ENCODE data around the gene TMEM245. TPM values are rescaled to one million over a fixed set of nuclear protein-coding genes. Genes with fewer than 3 reads are reported as not detected.

Gene TMEM245
- total RNA-seq, 1 donor from 2014 or later = 52.2 TPM

DNA sequence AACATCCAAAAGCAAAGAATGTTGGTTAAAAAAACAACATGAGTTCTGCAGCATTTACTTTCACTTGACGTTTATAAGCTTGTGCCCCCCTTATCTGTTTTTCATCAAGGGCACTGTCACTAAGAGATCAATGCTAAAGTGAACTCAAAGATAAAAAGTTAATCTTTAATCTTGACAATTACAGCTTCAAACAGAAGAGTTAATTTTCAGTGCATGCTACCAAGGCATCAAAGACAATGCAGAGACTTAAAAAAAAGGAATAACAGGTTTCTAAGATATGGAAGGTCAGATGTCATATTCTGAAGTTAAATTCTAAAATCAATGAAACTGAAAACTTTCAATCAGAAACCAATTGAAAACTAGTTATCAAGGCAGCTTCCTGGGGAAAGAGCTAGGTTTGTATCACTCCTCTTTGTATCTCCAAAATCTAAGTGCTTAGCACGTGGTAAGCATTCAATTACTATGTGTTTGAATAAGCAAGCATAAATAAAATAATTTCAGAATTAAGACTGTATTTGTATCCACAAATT lies 37.6 kb downstream of the TMEM245 start:
- Histone ChIP-seq H3K9ac (ENCODE audit: low read length) (no peak overlapping the region), H3K27me3 (ENCODE audit: insufficient read depth, low read length) (no peaks in the 10 kb centered on the region), H4K20me1 (ENCODE audit: insufficient read depth, low read length) (no peaks in the 10 kb centered on the region), H3K36me3 (ENCODE audit: insufficient read depth, low read length) (peaks cover 19% of the 10 kb centered on the region), H3K79me2 (ENCODE audit: insufficient read depth, low read length) (no peaks in the 10 kb centered on the region), H3K9me3 (ENCODE audit: insufficient read depth, low read depth, low read length) (no peaks in the 10 kb centered on the region), H3K4me2 (ENCODE audit: low read length) (no peak overlapping the region), H2AFZ (ENCODE audit: low read depth, low read length) (no peak overlapping the region), H3K4me1 (ENCODE audit: insufficient read depth, low read length) (no peaks in the 10 kb centered on the region), H3K27ac (ENCODE audit: low read depth, low read length) (no peak overlapping the region), H3K4me3 (ENCODE audit: insufficient read depth, low read depth, low read length) (no peak overlapping the region)
- Mint-ChIP-seq H3K36me3 (ENCODE audit: low read depth, unreplicated experiment) (peaks cover 8% of the 10 kb centered on the region), H3K27me3 (ENCODE audit: low read depth, unreplicated experiment) (no peaks in the 10 kb centered on the region), H3K4me3 (ENCODE audit: unreplicated experiment) (no peak overlapping the region), H3K4me1 (ENCODE audit: low read depth, unreplicated experiment) (peaks cover 9% of the 10 kb centered on the region), H3K9me3 (ENCODE audit: unreplicated experiment) (no peaks in the 10 kb centered on the region), H3K27ac (ENCODE audit: unreplicated experiment) (no peak overlapping the region)
- FAIRE-seq = no peak
- no peak for DNase-seq (ENCODE audit: low read depth)
- TF ChIP-seq EZH2 (IDR thresholded peaks at IDR 0.05; ENCODE audit: insufficient read depth, low read length) = no peak
- TF ChIP-seq, protein P1, sequence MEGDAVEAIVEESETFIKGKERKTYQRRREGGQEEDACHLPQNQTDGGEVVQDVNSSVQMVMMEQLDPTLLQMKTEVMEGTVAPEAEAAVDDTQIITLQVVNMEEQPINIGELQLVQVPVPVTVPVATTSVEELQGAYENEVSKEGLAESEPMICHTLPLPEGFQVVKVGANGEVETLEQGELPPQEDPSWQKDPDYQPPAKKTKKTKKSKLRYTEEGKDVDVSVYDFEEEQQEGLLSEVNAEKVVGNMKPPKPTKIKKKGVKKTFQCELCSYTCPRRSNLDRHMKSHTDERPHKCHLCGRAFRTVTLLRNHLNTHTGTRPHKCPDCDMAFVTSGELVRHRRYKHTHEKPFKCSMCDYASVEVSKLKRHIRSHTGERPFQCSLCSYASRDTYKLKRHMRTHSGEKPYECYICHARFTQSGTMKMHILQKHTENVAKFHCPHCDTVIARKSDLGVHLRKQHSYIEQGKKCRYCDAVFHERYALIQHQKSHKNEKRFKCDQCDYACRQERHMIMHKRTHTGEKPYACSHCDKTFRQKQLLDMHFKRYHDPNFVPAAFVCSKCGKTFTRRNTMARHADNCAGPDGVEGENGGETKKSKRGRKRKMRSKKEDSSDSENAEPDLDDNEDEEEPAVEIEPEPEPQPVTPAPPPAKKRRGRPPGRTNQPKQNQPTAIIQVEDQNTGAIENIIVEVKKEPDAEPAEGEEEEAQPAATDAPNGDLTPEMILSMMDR (IDR thresholded peaks at IDR 0.05; ENCODE audit: insufficient read depth, low read depth, low read length) = no peak

DNA sequence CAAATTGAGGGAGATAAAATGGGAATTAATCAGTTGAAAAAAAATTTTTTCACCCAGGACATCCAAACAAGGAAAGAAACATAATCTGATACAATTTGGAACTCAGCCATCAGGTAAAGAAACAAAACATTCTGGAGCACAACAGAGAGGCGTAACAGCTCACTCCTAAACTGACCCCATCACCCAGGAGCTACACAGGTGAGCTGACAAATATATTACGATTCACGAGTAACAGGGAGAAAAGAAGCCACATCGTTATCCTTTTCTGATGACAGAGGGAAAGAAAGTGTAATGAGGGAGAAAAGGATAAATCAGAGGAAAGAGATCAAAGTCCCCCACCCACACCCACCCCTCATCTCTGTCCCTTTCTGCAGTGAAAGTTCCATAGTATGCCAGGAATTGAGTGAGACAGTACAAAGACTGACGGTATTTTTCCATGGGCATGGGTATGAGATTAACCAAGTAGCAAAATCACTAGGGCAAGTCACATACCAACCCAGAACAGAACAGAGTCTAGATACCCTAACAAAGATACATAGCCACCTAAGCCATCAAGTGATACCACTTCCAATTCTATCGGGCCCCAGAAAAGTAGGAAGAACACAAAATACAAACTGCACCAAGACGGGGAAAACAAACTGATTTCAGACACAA lies 45.4 kb downstream of the TMEM245 start:
- TF ChIP-seq EZH2 (IDR thresholded peaks at IDR 0.05; ENCODE audit: insufficient read depth, low read length) = no peak
- TF ChIP-seq, protein P1 (IDR thresholded peaks at IDR 0.05; ENCODE audit: insufficient read depth, low read depth, low read length) = no peak
- peaks cover 32% of the 10 kb centered on the region for H3K36me3 ChIP-seq (ENCODE audit: insufficient read depth, low read length)

DNA sequence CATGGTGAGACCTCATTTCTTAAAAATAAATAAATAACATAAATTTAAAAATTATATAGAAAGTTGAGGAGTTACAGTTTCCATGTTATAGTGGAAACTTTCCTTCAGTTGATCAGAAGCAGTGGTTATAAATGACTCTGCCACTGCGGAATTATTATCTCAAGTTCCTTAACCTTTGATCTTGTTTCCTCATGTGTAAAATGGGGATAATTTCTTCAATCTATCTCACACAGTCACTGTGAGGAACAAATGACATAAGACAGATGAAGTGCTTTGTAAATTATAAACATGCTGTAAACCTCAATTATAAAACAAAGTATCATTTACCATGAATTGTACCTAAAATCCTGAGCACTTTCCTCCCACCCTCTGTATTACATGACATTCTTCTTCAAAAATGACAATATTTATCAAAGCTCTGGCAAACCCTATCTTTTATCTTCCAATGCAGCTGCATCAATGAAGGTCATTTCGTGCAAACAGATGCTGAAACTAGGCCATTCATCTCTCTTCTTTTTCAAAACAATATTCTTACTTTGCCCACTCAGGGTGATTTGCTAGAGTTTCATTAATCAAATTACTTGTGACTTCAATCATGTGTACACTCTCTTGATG lies 46.8 kb downstream of the TMEM245 start:
- Histone ChIP-seq H2AFZ (ENCODE audit: low read depth, low read length) (no peak overlapping the region), H3K4me1 (ENCODE audit: insufficient read depth, low read length) (no peaks in the 10 kb centered on the region), H3K79me2 (ENCODE audit: insufficient read depth, low read length) (no peaks in the 10 kb centered on the region), H3K36me3 (ENCODE audit: insufficient read depth, low read length) (peaks cover 29% of the 10 kb centered on the region), H3K27me3 (ENCODE audit: insufficient read depth, low read length) (no peaks in the 10 kb centered on the region), H3K9me3 (ENCODE audit: insufficient read depth, low read depth, low read length) (no peaks in the 10 kb centered on the region), H4K20me1 (ENCODE audit: insufficient read depth, low read length) (no peaks in the 10 kb centered on the region), H3K9ac (ENCODE audit: low read length) (no peak overlapping the region), H3K4me3 (ENCODE audit: insufficient read depth, low read depth, low read length) (no peak overlapping the region), H3K27ac (ENCODE audit: low read depth, low read length) (no peak overlapping the region), H3K4me2 (ENCODE audit: low read length) (no peak overlapping the region)
- Mint-ChIP-seq H3K27me3 (ENCODE audit: low read depth, unreplicated experiment) (no peaks in the 10 kb centered on the region), H3K27ac (ENCODE audit: unreplicated experiment) (no peak overlapping the region), H3K36me3 (ENCODE audit: low read depth, unreplicated experiment) (peaks cover 10% of the 10 kb centered on the region), H3K4me3 (ENCODE audit: unreplicated experiment) (no peak overlapping the region), H3K4me1 (ENCODE audit: low read depth, unreplicated experiment) (no peaks in the 10 kb centered on the region), H3K9me3 (ENCODE audit: unreplicated experiment) (no peaks in the 10 kb centered on the region)
- no peak for FAIRE-seq
- DNase-seq (ENCODE audit: low read depth) = no peak
- TF ChIP-seq EZH2 (IDR thresholded peaks at IDR 0.05; ENCODE audit: insufficient read depth, low read length) = no peak
- TF ChIP-seq, protein P1 (IDR thresholded peaks at IDR 0.05; ENCODE audit: insufficient read depth, low read depth, low read length) = no peak

More for the DNA sequence above, 45.4 kb downstream of the TMEM245 start:
- Mint-ChIP-seq H3K36me3 (ENCODE audit: low read depth, unreplicated experiment) (peaks cover 11% of the 10 kb centered on the region), H3K4me1 (ENCODE audit: low read depth, unreplicated experiment) (no peaks in the 10 kb centered on the region), H3K9me3 (ENCODE audit: unreplicated experiment) (no peaks in the 10 kb centered on the region), H3K4me3 (ENCODE audit: unreplicated experiment) (no peak overlapping the region), H3K27ac (ENCODE audit: unreplicated experiment) (no peak overlapping the region), H3K27me3 (ENCODE audit: low read depth, unreplicated experiment) (no peaks in the 10 kb centered on the region)
- FAIRE-seq (no peak), DNase-seq (ENCODE audit: low read depth) (no peak)
- no peaks in the 10 kb centered on the region for H3K79me2 ChIP-seq (ENCODE audit: insufficient read depth, low read length)
- H4K20me1 ChIP-seq (ENCODE audit: insufficient read depth, low read length) = no peaks in the 10 kb centered on the region
- H3K27me3 ChIP-seq (ENCODE audit: insufficient read depth, low read length) = no peaks in the 10 kb centered on the region
- no peak overlapping the region for H3K9ac ChIP-seq (ENCODE audit: low read length)
- no peak overlapping the region for H3K4me2 ChIP-seq (ENCODE audit: low read length)
- no peak overlapping the region for H2AFZ ChIP-seq (ENCODE audit: low read depth, low read length)
- no peaks in the 10 kb centered on the region for H3K4me1 ChIP-seq (ENCODE audit: insufficient read depth, low read length)
- H3K4me3 ChIP-seq (ENCODE audit: insufficient read depth, low read depth, low read length) = no peak overlapping the region
- no peak overlapping the region for H3K27ac ChIP-seq (ENCODE audit: low read depth, low read length)
- no peaks in the 10 kb centered on the region for H3K9me3 ChIP-seq (ENCODE audit: insufficient read depth, low read depth, low read length)
